Motor neuron (in vitro differentiated cells): ENCODE data around the gene PLEKHO2. TPM values are rescaled to one million over a fixed set of nuclear protein-coding genes. Genes with fewer than 3 reads are reported as not detected.

Source experiments
- ATAC-seq, 8 experiments: fragments of 200-7000 bp; cut with Tn5 transposase; replicated peaks in 6 of 8; 2 replicates each; pipeline ENCODE4 v1.8.0; 2021; ENCODE audit warnings: mild to moderate bottlenecking in 8 of 8, moderate library complexity in 8 of 8
- H3K27ac ChIP-seq, 2 donors: fragments of 250-450 bp; sonication (Bioruptor Pico); 2 replicates each; pipeline ENCODE4 v1.9.0; 2021; ENCODE audit warnings: antibody characterized with exemption in 2 of 2, mild to moderate bottlenecking in 2 of 2, moderate library complexity in 1 of 2
- H3K4me1 ChIP-seq, 2 donors: fragments of 250-450 bp; sonication (Bioruptor Pico); replicated peaks in 1 of 2; 2 replicates each; pipeline ENCODE4 v1.6.1; 2021; ENCODE audit warnings: antibody characterized with exemption in 2 of 2, mild to moderate bottlenecking in 2 of 2, moderate library complexity in 1 of 2
- H3K4me3 ChIP-seq, 5 donors: fragments of 250-450 bp; sonication (Bioruptor Pico); 2 replicates each; pipeline ENCODE4 v1.9.0; 2021; ENCODE audit warnings: antibody characterized with exemption in 5 of 5, mild to moderate bottlenecking in 5 of 5, moderate library complexity in 4 of 5
- WGBS, 10 experiments: fragments of 450-650 bp; shearing (Covaris generic); methylation state at CpG; one replicate each; pipeline ENCODE4 v1.0.0; 2022; 5-methylcytosine and 5-hydroxymethylcytosine counted together
- in situ Hi-C, 9 experiments: fragments of 400-800 bp; cut with MboI; loops; one replicate each; pipeline ENCODE4 v1.15.0; 2021; ENCODE audit warnings: low sequenced_read_pairs in 9 of 9, low pct_unique_long_range_greater_than_20kb in 2 of 9; ENCODE audit not compliant: unreplicated experiment in 9 of 9
- total RNA-seq, 8 experiments: library from RNA; unstranded; fragments of 300-600 nt; gene quantifications; 2 replicates each; pipeline versions ENCODE4 v1.2.3 to v1.2.4, GENCODE V29; 2022

The PLEKHO2 gene
- total RNA-seq, 8 experiments from 2014 or later = 2.3 to 57.2 (median 6.5) TPM

DNA sequence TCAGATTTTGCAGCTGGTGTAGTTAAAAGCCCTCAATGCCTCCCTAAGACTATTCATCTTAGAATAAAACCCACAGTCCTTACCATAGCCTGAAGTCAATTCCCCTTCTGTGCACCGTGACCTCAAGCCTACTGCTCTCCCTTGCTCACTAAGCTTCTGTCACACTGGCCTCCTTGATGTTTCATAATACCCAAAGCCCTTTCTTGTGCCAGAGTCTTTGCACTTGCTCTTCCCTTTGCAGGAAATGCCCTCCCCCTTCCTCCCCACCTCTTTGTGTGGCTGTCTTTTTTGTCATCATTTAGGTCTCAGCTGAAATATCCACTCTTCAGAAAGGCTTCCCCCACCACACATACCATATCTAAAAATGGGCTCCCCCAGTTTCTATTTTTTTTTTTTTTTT, 4.2 kb upstream of the PLEKHO2 start:
- Histone ChIP-seq H3K4me3 (no peak overlapping the region), H3K4me1 (peaks cover 7 to 12% of the 10 kb centered on the region in 2 donors), H3K27ac (no peak overlapping the region)
- in situ Hi-C loops = no loop called here
- no peak for ATAC-seq
- WGBS, 10 experiments = 33 to 100% (median 71%) methylated on average over 1 of the region's 1 CpG; no CpG with 5 or more reads in 3 of the 10 experiments

DNA sequence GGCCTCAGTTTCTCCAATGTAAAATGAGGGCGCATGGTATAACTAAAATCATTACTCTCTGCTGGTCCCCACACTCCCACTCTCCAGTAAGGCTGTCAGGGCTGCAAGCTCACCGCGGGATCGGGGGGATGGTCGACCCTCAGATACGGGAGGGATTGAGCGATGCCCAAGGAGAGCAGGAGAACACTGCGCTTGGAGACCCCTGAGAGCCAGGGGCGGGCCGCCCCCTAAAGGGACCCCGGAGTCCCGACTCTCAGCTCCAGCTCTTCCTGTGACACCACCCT, 713 bp upstream of the PLEKHO2 start:
- Histone ChIP-seq H3K4me1 (peaks cover 7 to 25% of the 10 kb centered on the region in 2 donors), H3K4me3 (peak overlapping the region; percentile 40 to 76 (median 54)), H3K27ac (peak overlapping the region; percentile 20 to 76)
- ATAC-seq = no peak
- in situ Hi-C loops = no loop called here
- WGBS, 10 experiments = 0 to 4% (median 1%) methylated on average over 3 to 8 of the region's 12 CpGs; no CpG with 5 or more reads in 6 of the 10 experiments

DNA sequence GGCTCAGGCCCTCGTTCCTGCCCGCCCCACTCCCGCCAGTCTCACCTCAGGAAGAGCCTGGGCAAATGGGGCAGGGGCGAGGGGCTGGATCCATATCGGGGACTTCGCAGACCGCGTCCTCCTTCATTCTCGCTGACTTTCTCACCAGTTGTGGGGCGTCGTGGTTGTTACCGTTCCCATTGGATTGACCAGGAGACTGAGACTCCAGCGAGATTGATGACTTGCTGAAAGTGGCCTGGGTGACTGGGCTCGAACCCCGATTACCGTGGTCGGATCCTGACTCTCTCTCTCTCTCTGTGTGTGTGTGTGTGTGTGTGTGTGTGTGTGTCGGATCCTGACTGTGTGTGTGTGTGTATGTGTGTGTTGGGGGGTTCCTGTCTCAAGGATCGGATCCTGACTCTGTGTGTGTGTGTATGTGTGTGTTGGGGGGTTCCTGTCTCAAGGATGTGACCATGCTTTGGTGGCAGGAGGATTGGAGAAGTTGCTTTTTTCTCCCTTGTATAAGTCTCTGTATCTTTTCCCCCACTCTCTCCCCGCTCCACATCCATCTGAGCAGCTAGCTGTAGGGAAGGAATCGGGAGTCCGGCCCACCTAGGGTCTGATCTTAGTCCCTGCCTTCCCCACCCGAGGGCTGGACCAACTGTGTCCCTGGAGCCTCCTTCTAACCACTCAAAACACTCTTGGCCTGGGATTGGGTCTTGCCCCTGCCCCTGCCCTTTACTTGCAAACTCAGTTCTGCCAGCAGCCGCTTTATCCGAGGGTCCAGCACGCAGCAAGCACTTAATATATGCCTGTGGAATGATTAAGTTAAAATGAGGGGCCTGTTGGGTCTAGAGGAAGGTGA, 603 bp downstream of the PLEKHO2 start:
- in situ Hi-C loops = no loop called here
- Histone ChIP-seq H3K4me3 (peak overlapping the region; percentile 40 to 76 (median 54)), H3K4me1 (peaks cover 4 to 22% of the 10 kb centered on the region in 2 donors), H3K27ac (no peak overlapping the region)
- WGBS, 10 experiments = 0 to 33% (median 6%) methylated on average over 1 to 12 of the region's 26 CpGs; no CpG with 5 or more reads in 2 of the 10 experiments
- ATAC-seq = no peak

DNA sequence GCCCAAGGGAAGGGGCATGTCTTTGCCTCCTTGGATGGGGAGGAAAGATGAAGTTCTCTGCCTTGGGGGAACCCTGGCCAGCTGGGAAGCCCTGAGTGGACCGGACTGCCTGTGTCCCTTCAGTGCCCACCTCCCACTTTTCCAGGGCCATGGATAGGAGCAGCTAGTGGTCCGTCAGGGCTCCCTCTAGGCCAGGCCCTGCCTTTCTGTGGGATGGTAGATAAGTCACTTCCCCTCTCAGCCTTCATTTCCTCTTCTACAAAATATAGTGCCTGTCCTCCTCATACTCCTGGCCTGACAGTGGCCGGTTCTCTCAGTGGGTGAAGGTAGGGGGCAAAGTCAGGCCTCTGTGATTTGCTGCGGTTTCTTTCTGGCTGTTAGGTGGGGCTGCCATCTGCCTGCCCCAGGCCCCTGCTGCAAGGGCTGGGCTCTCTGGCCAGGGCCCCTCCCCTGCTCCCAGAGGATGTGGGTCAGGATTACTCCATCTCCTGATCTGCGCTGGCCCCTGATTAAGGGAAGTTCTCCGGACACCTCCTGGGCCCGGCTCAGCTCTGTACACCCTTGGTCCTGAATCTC, 1.4 kb downstream of the PLEKHO2 start:
- in situ Hi-C loops = no loop called here
- no peak overlapping the region for H3K27ac ChIP-seq
- peak in 3 of 8 experiments; percentile 1 to 3 (median 3) for ATAC-seq
- peak overlapping the region in 3 of 5 donors; percentile 54 to 76 (median 58) for H3K4me3 ChIP-seq
- H3K4me1 ChIP-seq = peaks cover 4 to 22% of the 10 kb centered on the region in 2 donors
- WGBS, 10 experiments = 67% methylated on average over 6 of the region's 7 CpGs; no CpG with 5 or more reads in 9 of the 10 experiments

DNA sequence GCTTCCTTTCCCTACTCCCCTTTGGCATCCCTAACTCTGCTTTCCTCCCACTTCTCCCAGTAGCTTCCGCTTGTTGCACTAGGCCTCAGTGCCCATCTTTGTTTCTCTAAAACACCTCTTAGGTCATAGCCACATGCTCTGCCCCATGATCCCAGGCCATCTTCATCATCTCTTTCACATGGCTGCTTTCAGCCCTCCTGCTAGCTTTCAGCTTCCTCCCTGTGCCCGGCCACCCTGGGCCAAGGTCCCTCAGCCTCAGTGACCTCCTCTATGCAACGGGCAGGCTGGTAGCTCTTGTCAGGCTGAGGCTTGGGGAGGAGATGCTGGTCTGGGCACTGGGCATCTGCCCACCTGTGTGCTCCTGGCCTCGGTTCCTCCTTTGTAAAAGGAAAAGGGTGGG, 2.3 kb downstream of the PLEKHO2 start:
- in situ Hi-C loops = no loop called here
- Histone ChIP-seq H3K4me1 (peaks cover 4 to 22% of the 10 kb centered on the region in 2 donors), H3K27ac (no peak overlapping the region), H3K4me3 (no peak overlapping the region)
- WGBS, 10 experiments = 20 to 100% (median 92%) methylated on average over 1 to 2 of the region's 4 CpGs; no CpG with 5 or more reads in 5 of the 10 experiments
- no peak for ATAC-seq

DNA sequence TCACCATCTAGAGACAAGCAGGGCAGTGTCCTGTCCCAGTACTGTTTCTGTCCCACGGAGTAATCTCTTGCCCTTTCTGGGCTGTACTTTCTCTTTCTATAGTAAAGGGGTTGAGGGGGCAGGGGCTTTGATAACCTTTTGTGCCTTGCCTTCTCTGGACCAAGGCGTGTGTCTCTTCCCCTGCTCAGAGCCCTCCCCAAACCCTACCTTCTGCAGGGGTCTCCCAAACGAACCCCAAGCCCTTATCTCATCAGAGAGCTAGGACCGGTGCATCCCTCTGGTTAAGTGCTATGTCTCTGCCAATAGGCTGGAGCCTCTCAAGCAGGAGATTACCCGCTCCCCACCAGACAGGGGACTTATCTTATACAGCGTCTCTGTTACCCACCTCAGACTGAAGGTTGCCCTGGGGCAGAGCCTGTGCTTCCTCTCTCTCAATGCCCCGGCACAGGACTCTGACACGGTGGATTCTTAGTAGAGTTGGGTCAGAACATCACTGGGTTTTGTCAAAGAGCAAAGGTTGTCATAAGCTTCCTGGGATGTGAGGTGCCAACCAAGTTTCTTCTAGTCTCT, 2.9 kb downstream of the PLEKHO2 start:
- WGBS, 10 experiments = 20 to 69% (median 46%) methylated on average over 1 to 4 of the region's 8 CpGs; no CpG with 5 or more reads in 5 of the 10 experiments
- H3K4me3 ChIP-seq = no peak overlapping the region
- no peak for ATAC-seq
- H3K4me1 ChIP-seq = peaks cover 4 to 22% of the 10 kb centered on the region in 2 donors
- no peak overlapping the region for H3K27ac ChIP-seq
- in situ Hi-C loops = no loop called here

DNA sequence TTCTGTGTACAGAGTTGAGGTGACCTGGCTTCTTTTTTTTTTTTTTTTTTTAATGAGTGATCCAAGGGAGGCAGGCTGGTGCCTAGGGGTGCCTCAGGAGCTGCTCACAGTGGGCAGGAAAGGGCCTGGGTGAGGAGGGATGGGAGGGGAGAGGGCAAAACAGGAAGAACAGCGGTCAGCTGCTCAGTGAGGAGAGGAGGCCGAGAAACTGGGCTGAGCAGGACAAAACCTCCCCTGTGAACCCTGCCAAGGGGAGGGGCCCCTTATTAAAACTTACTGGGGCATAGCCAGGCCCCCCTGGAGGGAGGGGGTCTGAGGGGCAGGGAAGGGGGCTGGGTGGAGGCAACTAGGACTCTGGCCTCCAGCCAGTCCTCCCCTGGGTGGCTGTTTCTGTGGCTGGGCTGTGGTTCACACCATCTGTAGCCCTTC, 3.5 kb downstream of the PLEKHO2 start:
- peak in 2 of 8 experiments; percentile 0 to 3 for ATAC-seq
- 17% methylated on average over 1 of the region's 2 CpGs; no CpG with 5 or more reads in 9 of the 10 experiments for WGBS, 10 experiments
- peaks cover 4 to 22% of the 10 kb centered on the region in 2 donors for H3K4me1 ChIP-seq
- no peak overlapping the region for H3K27ac ChIP-seq
- in situ Hi-C loops = no loop called here
- no peak overlapping the region for H3K4me3 ChIP-seq

DNA sequence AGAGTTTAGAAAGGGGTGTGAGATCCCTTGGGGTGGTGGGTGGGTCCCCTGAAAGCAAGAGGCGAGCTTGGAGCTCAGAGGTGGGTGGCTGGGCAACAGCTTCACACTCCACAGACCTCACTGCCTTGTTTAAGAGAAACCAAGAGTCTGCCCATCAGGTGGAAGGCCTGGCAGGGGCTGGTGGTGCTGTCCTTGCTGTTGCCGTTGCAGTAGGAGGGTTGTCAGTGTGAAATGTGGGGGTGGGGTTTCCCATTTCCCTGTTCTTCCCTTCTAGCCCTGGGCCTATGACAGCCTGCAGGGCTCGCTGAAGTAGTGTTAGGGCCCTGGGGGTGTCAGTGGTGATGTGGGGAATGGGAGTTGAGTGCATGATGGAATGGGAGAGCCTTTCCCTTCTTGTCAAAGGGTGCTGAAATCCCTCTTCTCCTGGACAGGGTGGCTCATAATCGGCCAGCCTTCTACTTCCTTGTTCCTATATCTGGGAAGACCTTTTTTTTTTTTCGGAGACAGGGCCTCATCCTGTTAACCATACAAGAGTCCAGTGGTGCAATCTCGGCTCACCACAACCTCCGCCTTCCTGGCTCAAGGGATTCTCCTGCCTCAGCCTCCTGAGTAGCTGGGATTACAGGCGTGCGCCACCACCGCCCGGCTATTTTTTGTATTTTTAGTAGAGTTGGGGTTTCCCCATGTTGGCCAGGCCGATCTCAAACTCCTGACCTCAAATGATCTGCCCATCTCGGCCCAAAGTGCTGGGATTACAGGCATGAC, 4.3 kb downstream of the PLEKHO2 start:
- in situ Hi-C loops = no loop called here
- no peak for ATAC-seq
- WGBS, 10 experiments = 20 to 100% (median 82%) methylated on average over 1 to 9 of the region's 13 CpGs; no CpG with 5 or more reads in 4 of the 10 experiments
- Histone ChIP-seq H3K4me1 (peaks cover 0 to 19% of the 10 kb centered on the region in 2 donors), H3K27ac (no peak overlapping the region), H3K4me3 (no peak overlapping the region)

DNA sequence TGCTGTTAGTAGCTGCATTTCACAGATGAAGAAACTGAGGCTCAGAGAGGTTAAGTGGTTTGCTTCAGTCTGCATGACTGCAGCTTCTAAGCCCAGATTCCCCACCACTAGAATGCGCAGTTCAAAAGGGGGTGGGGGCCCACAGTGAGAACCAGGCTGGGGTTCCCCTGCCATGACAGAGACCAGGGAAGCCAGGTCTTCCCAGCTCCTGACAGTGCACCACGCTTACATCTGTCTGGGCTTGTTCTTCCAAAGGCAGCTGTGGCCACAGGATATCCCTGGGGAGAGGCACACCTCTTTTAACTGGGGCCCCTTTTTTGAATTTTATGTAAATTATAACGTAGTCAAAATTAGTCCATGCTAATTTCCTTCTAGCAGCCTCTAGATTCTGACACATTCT, 5.3 kb downstream of the PLEKHO2 start:
- no peak overlapping the region for H3K27ac ChIP-seq
- ATAC-seq = peak in 3 of 8 experiments; percentile 7 to 41 (median 16)

DNA sequence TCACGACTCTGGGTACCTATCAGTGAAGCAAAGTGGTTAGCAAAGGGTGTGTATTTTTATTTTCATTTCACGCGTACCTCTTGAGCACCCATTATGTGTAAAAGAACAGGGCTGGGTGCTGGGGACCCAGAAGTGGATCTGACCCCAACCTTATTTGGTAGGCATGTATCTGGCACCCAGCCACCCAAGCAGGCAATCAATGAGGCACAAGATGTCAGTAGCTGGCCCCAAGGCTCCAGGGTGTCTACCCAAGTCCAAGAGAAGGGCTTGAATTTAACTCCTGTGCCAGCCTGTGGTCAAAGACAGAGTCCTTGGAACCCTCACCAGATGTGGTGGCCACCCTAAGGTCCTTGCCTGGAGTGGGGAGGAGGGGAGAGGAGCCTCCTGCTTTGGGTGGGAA, 5.7 kb downstream of the PLEKHO2 start:
- in situ Hi-C loops = no loop called here
- Histone ChIP-seq H3K4me3 (no peak overlapping the region), H3K27ac (no peak overlapping the region), H3K4me1 (peaks cover 0 to 19% of the 10 kb centered on the region in 2 donors)
- 80 to 100% (median 93%) methylated on average over 1 to 3 of the region's 3 CpGs; no CpG with 5 or more reads in 5 of the 10 experiments for WGBS, 10 experiments
- ATAC-seq = peak in 1 of 8 experiments; percentile 8

More for the DNA sequence above, 5.3 kb downstream of the PLEKHO2 start:
- H3K4me1 ChIP-seq = peaks cover 0 to 19% of the 10 kb centered on the region in 2 donors
- H3K4me3 ChIP-seq = no peak overlapping the region
- in situ Hi-C loops = no loop called here
- WGBS, 10 experiments = 44 to 90% (median 74%) methylated on average over 2 to 3 of the region's 3 CpGs; no CpG with 5 or more reads in 6 of the 10 experiments

DNA sequence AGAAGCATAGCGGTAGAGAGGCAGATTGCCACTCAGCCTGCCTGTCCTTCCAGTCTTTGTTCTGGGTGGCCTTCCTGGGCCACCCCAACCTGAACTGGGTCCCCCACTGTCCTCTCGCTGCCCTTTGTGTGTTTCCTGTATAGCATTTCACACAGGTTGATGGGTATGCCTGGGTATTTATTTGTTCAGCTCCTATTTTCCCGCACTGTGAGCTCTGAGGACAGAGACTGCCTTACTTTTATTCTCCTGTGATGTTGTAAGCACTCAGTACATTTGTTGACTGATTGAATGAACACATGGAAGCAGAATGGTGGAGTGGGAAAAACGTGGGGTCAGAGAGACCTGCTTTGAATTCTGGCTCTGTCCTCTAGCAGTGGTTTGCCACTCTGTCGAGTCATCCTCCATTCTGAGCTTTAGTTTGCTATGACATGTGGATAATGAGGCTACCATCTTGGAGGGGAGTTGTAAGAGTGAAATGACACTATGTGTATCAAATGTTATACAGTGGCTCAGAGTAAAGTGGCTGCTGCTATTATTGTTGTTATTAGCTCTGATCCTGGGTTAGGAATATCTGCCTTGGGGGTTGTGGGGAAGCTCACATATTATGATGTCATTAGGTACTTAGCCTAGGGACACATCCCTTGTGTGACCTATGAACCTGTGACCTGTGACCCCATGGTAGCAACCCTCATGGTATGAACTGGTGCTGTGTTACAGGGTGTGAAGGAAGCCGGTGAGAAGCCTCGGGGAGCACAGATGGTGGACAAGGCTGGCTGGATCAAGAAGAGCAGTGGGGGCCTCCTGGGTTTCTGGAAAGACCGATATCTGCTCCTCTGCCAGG, 6.4 kb downstream of the PLEKHO2 start:
- ATAC-seq = peak in 2 of 8 experiments; percentile 18 to 23
- in situ Hi-C loops = no loop called here
- Histone ChIP-seq H3K4me3 (no peak overlapping the region), H3K27ac (no peak overlapping the region), H3K4me1 (peaks cover 0 to 18% of the 10 kb centered on the region in 2 donors)
- WGBS, 10 experiments = 55 to 100% (median 90%) methylated on average over 1 to 5 of the region's 8 CpGs; no CpG with 5 or more reads in 2 of the 10 experiments
